HG03175 (cell line): ENCODE measurements around the gene PTPRF.

Source experiments
- ATAC-seq: cut with Tn5 transposase; IDR thresholded peaks from one replicate; pipeline ENCODE4 v1.9.1; 2021; ENCODE audit warnings: mild to moderate bottlenecking, moderate library complexity; ENCODE audit not compliant: unreplicated experiment

PTPRF gene

DNA sequence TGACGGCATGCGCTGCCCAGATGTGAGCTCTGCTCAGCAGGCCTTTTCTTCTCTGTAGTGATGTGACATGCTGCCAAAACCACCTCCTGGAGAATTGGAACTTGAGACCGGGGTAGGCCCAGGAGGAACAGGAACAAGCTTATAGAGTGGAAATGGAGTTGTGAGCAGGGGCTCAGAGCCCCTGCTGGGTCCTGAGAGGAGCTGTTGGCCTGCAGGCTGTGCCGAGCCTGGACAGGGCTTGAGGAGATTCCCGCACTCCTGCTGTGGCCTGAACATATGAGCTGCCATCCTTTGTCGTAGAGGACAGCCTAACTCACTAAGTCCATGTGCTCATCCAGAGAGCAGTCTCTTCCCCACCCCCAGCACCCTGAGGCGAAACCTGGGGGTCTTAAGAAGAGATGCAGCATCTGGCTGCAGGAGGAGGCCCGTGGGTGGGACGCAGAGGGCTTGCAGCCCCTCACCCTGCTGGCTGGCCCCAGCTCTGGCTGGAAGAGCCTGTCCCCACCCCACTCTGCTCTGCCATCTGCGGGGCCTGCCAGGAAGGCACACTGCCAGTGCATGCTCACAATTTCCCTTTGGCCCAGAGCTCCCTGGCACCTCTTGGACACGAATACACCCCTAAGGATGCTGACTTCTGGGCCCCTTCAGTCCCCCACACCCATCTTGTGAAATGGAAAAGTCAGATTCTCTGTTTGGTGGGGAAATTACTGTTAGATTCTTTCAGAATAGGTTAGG is 42.5 kb downstream of the PTPRF start:
- no peak for ATAC-seq

DNA sequence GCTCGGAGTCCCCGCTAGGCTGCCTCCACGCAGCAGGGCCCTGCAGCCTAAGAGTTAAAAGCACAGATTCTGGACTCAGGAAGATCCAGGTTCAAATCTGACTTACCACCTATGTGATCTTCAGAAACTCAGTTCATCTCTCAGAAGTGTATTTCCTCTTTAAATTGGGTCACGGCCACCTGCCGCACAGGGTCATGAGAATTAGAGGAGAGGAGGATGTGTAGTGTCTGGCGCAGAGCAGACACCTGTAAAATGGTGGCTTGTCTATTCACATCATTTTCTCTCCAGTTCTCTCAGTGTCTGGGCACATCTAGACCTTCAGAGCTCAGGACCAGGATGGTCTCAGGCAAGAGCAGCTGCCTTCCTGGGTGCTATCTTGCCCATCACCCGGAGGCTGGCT is 45.8 kb downstream of the PTPRF start:
- ATAC-seq, result no peak

DNA sequence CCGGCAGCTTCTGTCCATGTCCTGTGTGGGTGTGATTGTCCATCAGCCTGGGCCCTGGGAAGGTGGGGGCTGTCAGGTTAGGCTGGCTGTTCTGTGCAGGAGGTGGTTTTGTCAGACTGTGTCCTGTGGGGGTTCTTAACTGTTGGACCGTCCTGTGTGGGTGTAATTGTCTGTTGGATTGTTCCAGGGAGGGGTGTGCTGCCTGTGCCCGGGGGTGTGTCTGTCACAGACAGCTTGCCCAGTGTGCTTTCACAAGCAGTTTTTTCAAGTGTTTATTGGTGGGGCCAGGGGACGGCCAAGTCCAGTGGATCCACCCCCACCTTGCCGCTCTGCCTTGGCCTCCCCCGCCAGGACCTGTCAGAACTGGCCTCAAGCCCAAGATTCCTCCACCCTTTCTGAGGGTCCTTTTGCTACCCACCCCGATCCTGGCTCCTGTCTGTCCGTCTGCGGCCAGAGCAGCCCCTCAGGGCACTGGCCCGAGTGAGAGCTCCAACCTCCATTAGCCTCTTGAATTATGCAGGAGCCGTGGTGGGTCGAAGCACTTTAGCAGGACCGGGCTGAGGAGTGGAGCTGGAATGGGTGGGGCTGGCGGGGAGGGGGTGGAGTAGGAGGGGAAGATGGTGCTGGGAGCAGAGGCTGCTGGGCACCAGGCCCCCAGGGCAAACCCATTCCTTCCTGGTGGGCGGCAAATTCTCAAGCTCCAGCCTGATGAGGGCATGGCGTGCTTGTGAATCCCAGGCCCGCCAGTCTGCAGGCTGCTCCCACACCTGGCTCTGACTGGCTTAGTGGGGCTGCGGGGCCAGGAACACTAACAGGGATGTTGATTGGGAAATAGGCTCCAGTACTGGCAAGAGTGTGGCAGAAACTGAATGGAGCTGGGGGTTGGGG is 47.2 kb downstream of the PTPRF start:
- ATAC-seq, result no peak

DNA sequence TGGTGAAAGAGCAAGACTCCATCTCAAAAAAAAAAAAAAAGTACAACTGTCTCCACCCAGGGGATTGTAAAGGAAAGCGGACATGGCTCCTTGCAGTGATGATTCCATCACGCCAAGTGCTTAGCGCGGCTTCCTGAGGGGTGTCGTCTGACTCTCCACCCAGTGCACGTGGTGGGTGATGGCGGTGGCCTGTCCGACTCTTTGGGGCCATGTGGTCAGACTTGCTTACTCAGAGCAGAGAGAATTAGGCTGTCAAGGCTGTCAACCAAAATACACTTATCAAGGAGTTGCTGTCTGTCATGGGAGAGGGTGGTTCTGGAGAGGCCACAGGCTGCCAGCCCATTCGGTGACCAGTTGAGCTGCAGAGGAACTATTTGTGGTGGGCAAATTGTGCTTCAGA is 49.4 kb downstream of the PTPRF start:
- ATAC-seq, result no peak

DNA sequence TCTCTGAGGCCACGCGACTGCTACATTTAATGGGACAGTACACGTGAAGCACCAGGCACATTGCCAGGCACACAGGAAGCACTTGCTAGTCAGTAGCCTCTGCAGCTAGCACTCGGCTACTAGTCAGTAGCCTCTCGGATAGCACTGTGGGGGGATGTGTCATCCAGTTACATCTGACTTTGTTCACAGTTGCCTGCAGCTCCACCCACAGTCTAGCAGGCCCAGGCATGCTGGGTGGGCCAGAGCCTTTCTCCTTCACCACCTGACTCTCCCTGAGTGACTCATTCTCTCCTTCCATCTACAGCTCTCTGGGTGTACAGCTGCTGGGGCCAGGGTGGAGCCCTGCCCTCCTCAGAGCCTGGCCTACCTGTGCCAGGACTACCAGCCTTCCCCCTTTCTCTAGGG is 51.5 kb downstream of the PTPRF start:
- ATAC-seq, result no peak

DNA sequence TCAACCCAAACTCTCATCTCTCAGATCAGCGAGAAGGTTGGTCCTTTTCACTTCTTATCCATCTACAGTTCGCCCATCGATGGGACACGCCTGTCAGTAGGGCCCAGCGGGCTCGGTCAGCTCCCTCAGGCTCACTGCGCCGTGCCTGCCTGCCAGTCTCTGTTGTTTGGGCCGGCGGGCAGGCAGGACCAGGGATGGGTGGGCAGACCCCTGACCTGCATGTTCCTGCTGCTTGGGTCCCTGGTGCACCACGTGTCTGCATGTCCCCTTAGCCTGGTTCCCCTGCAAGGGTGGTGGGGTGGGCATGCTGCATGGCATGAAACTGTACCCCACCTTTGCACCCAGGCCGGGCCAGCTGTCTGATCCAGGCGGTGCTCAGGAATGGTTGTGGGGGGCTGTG is 52.4 kb downstream of the PTPRF start:
- ATAC-seq, result no peak

DNA sequence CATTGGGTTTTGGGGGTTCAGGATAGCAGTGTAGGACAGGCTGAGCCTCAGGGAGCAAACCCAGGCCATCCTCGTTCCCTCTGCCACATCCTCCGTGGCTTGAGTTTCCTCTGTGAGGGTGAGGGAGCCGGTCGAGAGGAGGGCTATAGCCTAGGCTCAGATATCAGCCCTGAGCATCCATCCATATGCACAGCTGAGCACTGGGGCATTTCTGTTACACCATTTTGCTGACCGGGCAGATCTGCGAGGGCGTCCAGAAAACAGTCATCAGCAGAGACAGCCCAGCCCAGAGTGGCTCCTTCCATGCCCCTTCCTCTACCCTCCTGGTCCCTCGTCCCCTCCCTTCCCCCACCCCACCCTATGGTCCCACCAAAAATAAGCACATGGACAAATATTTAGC is 53.5 kb downstream of the PTPRF start:
- no peak for ATAC-seq

DNA sequence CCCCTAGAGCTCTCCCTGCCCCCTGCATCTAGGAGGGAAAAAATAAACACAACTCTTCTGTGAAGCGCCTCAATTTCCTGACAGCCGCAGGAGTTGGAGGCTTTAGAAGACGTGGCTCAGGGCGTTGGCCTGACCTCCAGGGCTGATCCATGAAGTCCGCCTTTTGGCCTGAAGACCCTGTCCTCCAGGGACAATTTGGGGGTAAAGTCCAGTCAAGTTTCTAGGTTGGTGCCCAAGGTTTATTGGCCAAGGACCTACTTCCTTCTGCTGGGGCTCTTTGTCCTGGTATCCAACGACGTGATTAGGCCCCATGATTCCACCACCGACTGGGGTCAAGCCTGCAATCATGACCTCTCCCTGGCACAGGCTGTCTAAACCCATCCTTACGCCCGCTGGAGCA is 54.9 kb downstream of the PTPRF start:
- no peak for ATAC-seq

DNA sequence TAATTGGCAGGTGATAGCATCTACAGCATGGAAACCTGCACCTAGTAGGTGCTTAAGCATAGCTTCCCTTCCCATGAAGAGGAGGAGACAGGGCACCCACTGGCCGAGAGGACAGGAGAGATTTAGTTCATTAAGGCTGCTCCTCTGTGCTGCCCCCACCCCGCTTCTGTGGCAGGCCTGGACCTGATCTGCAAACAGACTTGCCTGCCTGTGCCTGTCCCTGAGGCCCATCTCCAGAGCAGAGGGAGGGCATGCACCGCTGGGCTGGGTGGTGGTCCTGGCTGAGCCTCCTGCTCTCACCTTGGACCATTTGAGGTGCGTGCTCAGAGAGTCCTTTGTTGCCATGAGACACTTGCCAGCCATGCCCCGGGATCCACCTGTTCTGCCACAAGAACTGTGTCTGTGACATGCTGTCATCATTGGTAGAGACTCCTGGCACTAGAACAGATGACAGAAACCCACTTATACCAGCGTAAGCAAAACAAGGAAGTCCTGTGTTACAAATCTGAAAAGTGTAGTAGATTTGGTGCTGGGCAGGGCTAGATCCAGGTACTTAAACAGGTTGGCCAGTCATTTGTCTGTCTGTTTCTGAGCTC is 55.6 kb downstream of the PTPRF start:
- ATAC-seq, result no peak

DNA sequence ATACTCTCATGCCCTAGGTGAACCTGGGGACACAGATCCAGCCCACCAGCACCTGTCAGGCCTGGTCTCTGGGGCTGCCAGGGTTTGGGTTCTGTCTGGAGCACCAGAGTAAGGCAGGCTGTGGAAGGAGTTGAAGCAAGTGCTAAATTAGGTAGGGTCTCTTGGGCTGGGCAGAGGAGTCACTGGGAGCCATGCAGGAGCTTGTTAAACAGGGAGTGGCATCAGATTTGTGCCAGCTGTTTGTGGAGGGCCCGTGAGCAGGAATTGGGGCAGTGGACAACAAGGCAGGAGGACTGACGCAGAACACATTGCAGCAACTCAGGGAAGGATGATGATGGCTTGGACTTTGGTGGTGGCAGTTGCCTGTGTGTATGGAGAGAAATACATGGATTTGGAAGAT is 56.3 kb downstream of the PTPRF start:
- no peak for ATAC-seq

DNA sequence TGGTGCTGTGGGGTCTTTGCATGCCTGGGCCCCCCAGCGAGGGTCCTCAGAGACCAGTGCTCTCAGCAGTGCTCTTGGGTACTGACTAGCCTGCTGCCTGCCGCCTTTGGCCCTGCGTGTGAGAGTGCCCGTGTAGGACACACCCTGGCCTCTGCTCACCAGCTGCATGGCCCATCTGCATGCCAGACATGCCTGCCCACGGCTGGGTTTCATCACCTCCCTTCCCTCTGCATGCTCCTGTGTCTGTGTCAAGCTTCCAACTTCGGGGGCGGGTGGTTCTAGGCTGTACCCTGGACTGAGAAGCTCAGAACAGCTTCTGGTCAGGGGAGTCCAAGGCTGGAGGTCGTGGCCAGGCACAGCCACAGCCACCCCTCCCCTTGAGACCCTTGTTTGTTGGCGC is 56.9 kb downstream of the PTPRF start:
- ATAC-seq, result no peak

DNA sequence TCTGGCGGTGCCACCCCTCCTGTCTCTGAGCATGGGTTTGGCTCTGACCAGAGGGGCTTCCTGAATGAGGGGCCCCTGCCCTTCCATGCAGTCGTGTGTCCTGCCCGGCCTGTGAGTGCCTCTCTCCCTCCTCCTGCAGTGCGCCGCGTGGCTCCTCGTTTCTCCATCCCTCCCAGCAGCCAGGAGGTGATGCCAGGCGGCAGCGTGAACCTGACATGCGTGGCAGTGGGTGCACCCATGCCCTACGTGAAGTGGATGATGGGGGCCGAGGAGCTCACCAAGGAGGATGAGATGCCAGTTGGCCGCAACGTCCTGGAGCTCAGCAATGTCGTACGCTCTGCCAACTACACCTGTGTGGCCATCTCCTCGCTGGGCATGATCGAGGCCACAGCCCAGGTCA is 57.9 kb downstream of the PTPRF start:
- ATAC-seq, result no peak

DNA sequence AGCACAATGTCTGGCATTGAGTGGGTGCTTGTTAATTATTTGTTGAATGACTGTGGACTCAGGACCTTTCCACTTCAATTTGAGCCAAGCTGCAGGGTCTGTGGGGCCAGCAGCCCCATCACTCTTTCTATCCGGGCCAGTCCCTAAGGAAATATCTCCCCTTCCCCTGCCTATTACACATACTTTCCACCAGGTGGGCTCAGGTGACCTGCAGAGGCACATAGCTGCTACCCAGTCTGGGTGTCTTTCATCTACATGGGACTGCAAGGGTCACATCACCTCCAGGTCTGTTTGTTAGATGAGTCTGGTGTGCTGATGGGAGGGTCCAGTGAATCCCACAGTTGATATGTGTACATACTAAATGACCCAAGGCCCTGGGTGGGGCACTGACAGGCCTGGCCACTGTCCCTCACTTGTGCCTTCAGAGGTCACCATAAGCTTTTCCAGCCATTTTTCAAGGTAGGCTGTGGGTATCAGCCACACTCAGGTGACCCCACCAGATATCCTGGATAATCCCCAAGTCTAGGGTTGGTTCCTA is 59.8 kb downstream of the PTPRF start:
- no peak for ATAC-seq

DNA sequence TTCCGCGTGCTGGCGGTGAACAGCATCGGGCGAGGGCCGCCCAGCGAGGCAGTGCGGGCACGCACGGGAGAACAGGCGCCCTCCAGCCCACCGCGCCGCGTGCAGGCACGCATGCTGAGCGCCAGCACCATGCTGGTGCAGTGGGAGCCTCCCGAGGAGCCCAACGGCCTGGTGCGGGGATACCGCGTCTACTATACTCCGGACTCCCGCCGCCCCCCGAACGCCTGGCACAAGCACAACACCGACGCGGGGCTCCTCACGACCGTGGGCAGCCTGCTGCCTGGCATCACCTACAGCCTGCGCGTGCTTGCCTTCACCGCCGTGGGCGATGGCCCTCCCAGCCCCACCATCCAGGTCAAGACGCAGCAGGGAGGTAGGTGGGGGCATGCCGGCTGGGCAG is 60.5 kb downstream of the PTPRF start:
- ATAC-seq, result no peak

DNA sequence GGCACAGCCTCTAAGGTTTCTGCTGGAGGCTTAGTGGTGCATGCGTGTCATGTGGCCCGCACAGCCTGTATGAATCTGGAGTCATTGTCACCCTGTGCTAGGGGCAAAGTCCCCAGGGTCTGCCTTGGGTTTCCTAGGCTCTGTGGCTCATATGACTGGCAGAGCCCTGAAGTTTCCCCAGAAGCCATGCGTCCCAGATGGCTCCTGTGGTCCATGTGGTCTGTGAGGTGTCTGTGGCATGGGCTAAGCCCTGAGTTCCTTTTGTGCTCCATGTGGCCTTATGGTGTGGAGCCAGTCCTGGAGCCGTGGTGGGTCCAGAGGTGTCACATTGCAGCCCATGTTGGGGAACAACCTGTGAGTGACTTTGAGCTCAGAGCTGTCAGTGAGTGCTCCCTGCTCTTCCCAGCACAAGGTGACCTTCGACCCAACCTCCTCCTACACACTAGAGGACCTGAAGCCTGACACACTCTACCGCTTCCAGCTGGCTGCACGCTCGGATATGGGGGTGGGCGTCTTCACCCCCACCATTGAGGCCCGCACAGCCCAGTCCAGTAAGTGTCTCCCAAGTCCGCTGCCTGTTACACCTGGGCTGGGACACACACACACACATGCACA is 61.5 kb downstream of the PTPRF start:
- ATAC-seq, result no peak

DNA sequence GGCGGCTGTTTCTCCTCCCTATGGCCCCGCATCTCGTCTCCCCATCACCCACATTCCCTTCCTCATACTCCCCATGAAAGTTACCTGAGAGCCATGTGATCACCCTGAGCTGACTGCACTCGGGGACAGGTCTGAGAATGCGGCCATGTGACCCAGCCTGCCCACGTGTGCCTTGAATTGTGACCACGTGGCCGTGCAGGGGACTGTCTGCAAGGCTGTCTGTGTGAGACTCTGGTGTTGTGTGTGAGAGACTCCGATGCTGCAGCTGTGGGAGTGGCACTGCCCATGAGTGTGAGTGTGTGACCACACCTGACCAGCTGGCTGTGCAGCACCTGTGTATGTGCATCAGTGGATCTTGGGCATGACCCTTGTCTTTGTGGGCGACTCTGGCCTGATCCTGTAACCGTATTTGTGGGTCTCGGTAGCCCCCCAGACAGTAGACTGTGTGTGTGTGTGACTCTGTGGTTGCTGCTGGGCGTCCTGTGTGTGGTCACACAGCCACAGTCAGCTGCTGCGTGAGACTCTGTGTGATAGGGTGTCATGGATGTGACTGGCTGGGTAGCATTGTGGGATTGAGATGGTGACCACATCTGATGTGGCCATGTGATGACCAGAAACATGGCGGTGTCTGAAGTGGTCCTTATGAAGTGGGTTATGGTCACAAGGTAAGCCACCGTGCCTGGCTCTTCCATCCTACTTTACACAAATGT is 62.4 kb downstream of the PTPRF start:
- no peak for ATAC-seq

DNA sequence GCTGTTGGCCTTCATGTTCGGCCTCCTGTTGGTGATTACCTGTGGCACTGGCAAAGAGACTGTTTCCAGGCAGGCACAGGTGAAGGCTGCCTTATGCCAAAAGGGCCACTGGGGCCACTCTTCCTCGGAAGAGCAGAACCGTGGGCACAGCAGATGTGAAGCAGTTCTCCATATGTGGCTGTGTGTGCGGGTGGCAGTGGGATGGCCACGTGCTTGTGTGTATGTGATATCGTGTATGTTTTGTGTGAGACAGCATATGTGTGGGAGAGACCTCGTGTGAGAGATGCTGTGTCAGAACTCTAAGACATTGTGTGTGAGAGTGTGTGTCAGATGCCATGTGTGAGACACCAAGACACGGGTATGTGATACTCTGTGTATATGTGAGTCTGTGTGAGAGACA is 65.9 kb downstream of the PTPRF start:
- ATAC-seq, result no peak

DNA sequence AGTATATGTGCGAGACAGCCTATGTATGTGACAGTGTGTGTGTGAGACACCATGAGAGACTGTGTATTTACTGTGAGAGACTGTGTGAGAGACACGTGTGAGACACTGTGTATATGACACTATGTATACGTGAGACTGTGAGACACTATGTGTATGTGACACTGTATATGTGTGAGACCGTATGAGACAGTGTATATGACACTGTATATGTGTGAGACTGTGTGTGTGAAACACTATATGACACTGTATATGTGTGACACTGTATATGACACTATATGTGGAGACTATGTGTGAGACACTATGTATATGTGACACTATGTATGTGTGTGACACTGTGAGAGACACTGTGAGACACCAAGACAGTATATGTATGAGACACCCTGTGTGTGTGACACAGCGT is 66.3 kb downstream of the PTPRF start:
- ATAC-seq, result no peak

DNA sequence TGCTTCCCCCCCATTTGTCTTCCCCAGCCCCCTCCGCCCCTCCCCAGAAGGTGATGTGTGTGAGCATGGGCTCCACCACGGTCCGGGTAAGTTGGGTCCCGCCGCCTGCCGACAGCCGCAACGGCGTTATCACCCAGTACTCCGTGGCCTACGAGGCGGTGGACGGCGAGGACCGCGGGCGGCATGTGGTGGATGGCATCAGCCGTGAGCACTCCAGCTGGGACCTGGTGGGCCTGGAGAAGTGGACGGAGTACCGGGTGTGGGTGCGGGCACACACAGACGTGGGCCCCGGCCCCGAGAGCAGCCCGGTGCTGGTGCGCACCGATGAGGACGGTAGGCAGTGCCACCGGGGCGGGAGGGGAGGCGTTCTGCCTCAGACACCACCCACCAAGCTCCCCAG is 67.0 kb downstream of the PTPRF start:
- ATAC-seq, result no peak

DNA sequence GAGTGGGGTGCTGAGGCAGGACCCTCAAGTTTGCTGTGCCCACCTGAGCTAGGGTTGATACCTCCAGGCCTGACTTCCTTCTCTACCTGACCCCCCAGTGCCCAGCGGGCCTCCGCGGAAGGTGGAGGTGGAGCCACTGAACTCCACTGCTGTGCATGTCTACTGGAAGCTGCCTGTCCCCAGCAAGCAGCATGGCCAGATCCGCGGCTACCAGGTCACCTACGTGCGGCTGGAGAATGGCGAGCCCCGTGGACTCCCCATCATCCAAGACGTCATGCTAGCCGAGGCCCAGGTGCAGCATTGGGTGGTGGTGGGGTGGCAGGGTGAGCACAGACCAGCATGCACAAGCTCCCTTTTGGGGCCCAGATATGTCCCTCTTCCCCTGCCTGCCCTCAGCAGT is 67.9 kb downstream of the PTPRF start:
- ATAC-seq, result no peak
